HG02852 (cell line): ENCODE measurements around the gene SMIM27.
"Not testable (repeated sequence)": the region's sequence is repeated elsewhere in the genome, so short reads cannot be mapped to it uniquely, and the experiment has no call there.

Source experiments
- ATAC-seq: cut with Tn5 transposase; IDR thresholded peaks from one replicate; pipeline ENCODE4 v1.9.1; 2021; ENCODE audit warnings: mild to moderate bottlenecking, moderate library complexity; ENCODE audit not compliant: unreplicated experiment

SMIM27 gene

GRCh38 chr9:32552172-32552872 is at the start of gene SMIM27, which contains the start of gene TOPORS:
Gene SMIM27 (plus strand): TSS chr9:32552327. CDS start chr9:32552435, 108 bp downstream.
Gene TOPORS (minus strand): TSS chr9:32552586. CDS start chr9:32552436, 150 bp downstream.
- ATAC-seq = peak; percentile 67

- no peak for ATAC-seq
These were observed 49.7 kb upstream of the SMIM27 start for GRCh38 chr9:32502464-32502863.

GRCh38 chr9:32503008-32503407 is 49.1 kb upstream of the SMIM27 start:
- no peak for ATAC-seq

GRCh38 chr9:32508728-32509127 is 43.4 kb upstream of the SMIM27 start:
- no peak for ATAC-seq

- no peak for ATAC-seq
These were observed 35.9 kb upstream of the SMIM27 start for GRCh38 chr9:32516241-32516640.

- ATAC-seq = no peak
These were observed 33.9 kb upstream of the SMIM27 start for GRCh38 chr9:32518276-32518675.

- no peak for ATAC-seq
These were observed 28.2 kb upstream of the SMIM27 start for GRCh38 chr9:32523910-32524309.

GRCh38 chr9:32524558-32524891 is 27.6 kb upstream of the SMIM27 start:
- ATAC-seq = not testable (repeated sequence)

GRCh38 chr9:32524892-32525708 is 27.0 kb upstream of the SMIM27 start:
- peak; percentile 34 for ATAC-seq

- ATAC-seq = peak; percentile 14
These were observed 26.5 kb upstream of the SMIM27 start for GRCh38 chr9:32525709-32526030.

GRCh38 chr9:32526041-32526706 is 26.0 kb upstream of the SMIM27 start, which contains the start of gene RIGI:
Gene RIGI (minus strand): TSS chr9:32526196. CDS start chr9:32526166, 30 bp downstream.
- ATAC-seq = peak; percentile 67

GRCh38 chr9:32526707-32527048 is 25.4 kb upstream of the SMIM27 start:
- no peak for ATAC-seq

- ATAC-seq = no peak
These were observed 18.8 kb upstream of the SMIM27 start for GRCh38 chr9:32533336-32533735.

GRCh38 chr9:32533816-32534215 is 18.3 kb upstream of the SMIM27 start:
- ATAC-seq = no peak

- no peak for ATAC-seq
These were observed 9.1 kb upstream of the SMIM27 start for GRCh38 chr9:32543047-32543446.

- no peak for ATAC-seq
These were observed 6.2 kb upstream of the SMIM27 start for GRCh38 chr9:32545884-32546283.

- not testable (repeated sequence) for ATAC-seq
These were observed 3.9 kb upstream of the SMIM27 start for GRCh38 chr9:32548213-32548612.

- no peak for ATAC-seq
These were observed 2.0 kb upstream of the SMIM27 start for GRCh38 chr9:32550150-32550561.

GRCh38 chr9:32550562-32551275 is 1.4 kb upstream of the SMIM27 start:
- ATAC-seq = peak; percentile 68

- peak; percentile 0 for ATAC-seq
These were observed 663 bp upstream of the SMIM27 start for GRCh38 chr9:32551276-32552051.
